Keratinocyte (primary cell): ENCODE results near the gene CXXC4. TPM values are rescaled to one million over a fixed set of nuclear protein-coding genes. Genes with fewer than 3 reads are reported as not detected.

ENCODE experiments used
- DNase-seq: peaks from one replicate; pipeline ENCODE4 v3.0.0-alpha.2; 2011; ENCODE audit warnings: low read depth, missing footprints, low spot score
- FAIRE-seq: peaks from 2 replicates; lab custom pipeline; 2011; peaks lifted over from hg19 to GRCh38; lab: Jason Lieb, UNC
- H2AFZ ChIP-seq: 2 replicates; pipeline ENCODE4 v1.6.0; 2012; ENCODE audit warnings: low read length, control low read depth, inconsistent platforms; ENCODE audit not compliant: control insufficient read depth
- H3K27ac ChIP-seq: 2 replicates; pipeline ENCODE4 v1.5.1; 2011; ENCODE audit warnings: low read length; ENCODE audit not compliant: control insufficient read depth, insufficient read depth
- H3K27me3 ChIP-seq: 3 replicates; pipeline ENCODE4 v1.6.0; 2011; ENCODE audit warnings: low read length; ENCODE audit not compliant: control insufficient read depth, insufficient read depth; ENCODE audit errors: extremely low read depth
- H3K36me3 ChIP-seq, 2 experiments: 2 replicates in 1 of 2; 3 replicates in 1 of 2; pipeline ENCODE4 v1.5.1; 2011; ENCODE audit warnings: low read length in 2 of 2, mild to moderate bottlenecking in 1 of 2; ENCODE audit not compliant: control insufficient read depth in 2 of 2, insufficient read depth in 2 of 2; ENCODE audit errors: extremely low read depth in 1 of 2
- H3K4me1 ChIP-seq: 3 replicates; pipeline ENCODE4 v1.5.1; 2011; ENCODE audit warnings: low read length; ENCODE audit not compliant: control insufficient read depth, insufficient read depth; ENCODE audit errors: extremely low read depth
- H3K4me2 ChIP-seq: 3 replicates; pipeline ENCODE4 v1.6.0; 2011; ENCODE audit warnings: low read depth, low read length; ENCODE audit not compliant: control insufficient read depth, insufficient read depth; ENCODE audit errors: extremely low read depth
- H3K4me3 ChIP-seq, 3 experiments: fragments of 200-600 bp in 1 of 3; sonication (generic) in 1 of 3; 2 replicates in 2 of 3; 3 replicates in 1 of 3; pipeline ENCODE4 v1.5.1; 2011 to 2016; ENCODE audit warnings: low read length in 3 of 3, mild to moderate bottlenecking in 3 of 3, control low read depth in 2 of 3, inconsistent platforms in 1 of 3, low read depth in 1 of 3, mixed read lengths in 1 of 3, mixed run types in 1 of 3, moderate library complexity in 1 of 3; ENCODE audit not compliant: control insufficient read depth in 2 of 3, insufficient read depth in 2 of 3; ENCODE audit errors: extremely low read depth in 1 of 3
- H3K79me2 ChIP-seq: 2 replicates; pipeline ENCODE4 v1.6.0; 2012; ENCODE audit warnings: low read length; ENCODE audit not compliant: control insufficient read depth, insufficient read depth
- H3K9ac ChIP-seq: 3 replicates; pipeline ENCODE4 v1.6.0; 2011; ENCODE audit warnings: low read length; ENCODE audit not compliant: control insufficient read depth, insufficient read depth; ENCODE audit errors: extremely low read depth
- H3K9me1 ChIP-seq: 3 replicates; pipeline ENCODE4 v1.6.0; 2011; ENCODE audit warnings: low read length; ENCODE audit not compliant: control insufficient read depth, insufficient read depth; ENCODE audit errors: extremely low read depth
- H3K9me3 ChIP-seq: 2 replicates; pipeline ENCODE4 v1.5.1; 2012; ENCODE audit warnings: low read depth, low read length; ENCODE audit not compliant: control insufficient read depth
- H4K20me1 ChIP-seq: 3 replicates; pipeline ENCODE4 v1.6.0; 2011; ENCODE audit warnings: low read length; ENCODE audit not compliant: control insufficient read depth, insufficient read depth; ENCODE audit errors: extremely low read depth
- EZH2 ChIP-seq: IDR thresholded peaks from one replicate; pipeline ENCODE4 v1.6.1; 2012; ENCODE audit warnings: inconsistent platforms, mild to moderate bottlenecking, low read length, moderate library complexity
- dilution Hi-C: fragments of 300-500 bp; cut with MboI; formaldehyde crosslinking; loops from one replicate; pipeline ENCODE4 v1.7.0; 2020; ENCODE audit warnings: low sequenced_read_pairs; ENCODE audit not compliant: extremely low pct_ligation_motif_present
- polyA plus RNA-seq, 5 experiments: library from polyadenylated mRNA; depleted of rRNA in 3 of 5; stranded (reverse) in 3 of 5; stranded (forward) in 1 of 5; unstranded in 1 of 5; fragments of >200 nt; gene quantifications; 1 replicate in 1 of 5; 2 replicates in 3 of 5; 3 replicates in 1 of 5; pipeline versions ENCODE4 v1.2.1 to v1.2.3, GENCODE V29; 2011 to 2012; ENCODE audit warnings: missing spikeins in 2 of 5, low read depth in 1 of 5, low replicate concordance in 1 of 5
- TF ChIP-seq, protein P1 (sequence below), 3 experiments: IDR thresholded peaks in 1 of 3; conservative IDR thresholded peaks in 1 of 3; optimal IDR thresholded peaks in 1 of 3; 2 replicates in 2 of 3; 3 replicates in 1 of 3; pipeline versions ENCODE3 to v1.5.1; 2011; ENCODE audit warnings: low read length in 3 of 3, mild to moderate bottlenecking in 3 of 3, moderate library complexity in 2 of 3, control low read depth in 1 of 3, inconsistent platforms in 1 of 3; ENCODE audit not compliant: insufficient read depth in 2 of 3; ENCODE audit errors: extremely low read depth in 1 of 3

CXXC4 gene
- polyA plus RNA-seq, 1 donor (not counting 4 experiments of a cell fraction or from before 2014, with no cell fraction given) = 0.01 TPM

DNA sequence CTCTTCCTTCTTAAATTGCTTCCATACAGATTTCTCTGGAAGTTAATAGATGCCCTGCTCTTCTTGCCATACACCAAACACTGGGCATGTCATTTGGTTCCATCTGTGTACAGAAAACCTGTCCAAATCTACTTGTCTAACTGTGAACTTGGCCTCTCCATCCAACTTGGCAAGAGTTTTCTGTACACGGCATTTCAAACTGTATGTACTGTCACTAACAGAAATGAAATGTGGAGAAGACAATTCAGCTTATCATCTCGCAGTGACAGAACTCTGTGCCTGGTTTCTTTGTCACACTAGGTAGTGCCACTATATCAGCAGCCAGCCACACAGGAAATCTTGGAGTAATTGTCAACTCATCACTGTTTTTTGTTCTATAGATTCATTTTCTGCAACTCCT is 58.2 kb downstream of the CXXC4 start:
- Histone ChIP-seq H3K4me3 (no peak overlapping the region), H3K9me1 (no peaks in the 10 kb centered on the region), H3K9ac (no peak overlapping the region), H3K9me3 (no peaks in the 10 kb centered on the region), H3K4me1 (no peaks in the 10 kb centered on the region), H3K27ac (no peak overlapping the region), H4K20me1 (no peaks in the 10 kb centered on the region), H3K79me2 (no peaks in the 10 kb centered on the region), H2AFZ (no peak overlapping the region), H3K36me3 (no peaks in the 10 kb centered on the region), H3K27me3 (no peaks in the 10 kb centered on the region), H3K4me2 (no peak overlapping the region)
- no peak for TF ChIP-seq EZH2
- TF ChIP-seq, protein P1, sequence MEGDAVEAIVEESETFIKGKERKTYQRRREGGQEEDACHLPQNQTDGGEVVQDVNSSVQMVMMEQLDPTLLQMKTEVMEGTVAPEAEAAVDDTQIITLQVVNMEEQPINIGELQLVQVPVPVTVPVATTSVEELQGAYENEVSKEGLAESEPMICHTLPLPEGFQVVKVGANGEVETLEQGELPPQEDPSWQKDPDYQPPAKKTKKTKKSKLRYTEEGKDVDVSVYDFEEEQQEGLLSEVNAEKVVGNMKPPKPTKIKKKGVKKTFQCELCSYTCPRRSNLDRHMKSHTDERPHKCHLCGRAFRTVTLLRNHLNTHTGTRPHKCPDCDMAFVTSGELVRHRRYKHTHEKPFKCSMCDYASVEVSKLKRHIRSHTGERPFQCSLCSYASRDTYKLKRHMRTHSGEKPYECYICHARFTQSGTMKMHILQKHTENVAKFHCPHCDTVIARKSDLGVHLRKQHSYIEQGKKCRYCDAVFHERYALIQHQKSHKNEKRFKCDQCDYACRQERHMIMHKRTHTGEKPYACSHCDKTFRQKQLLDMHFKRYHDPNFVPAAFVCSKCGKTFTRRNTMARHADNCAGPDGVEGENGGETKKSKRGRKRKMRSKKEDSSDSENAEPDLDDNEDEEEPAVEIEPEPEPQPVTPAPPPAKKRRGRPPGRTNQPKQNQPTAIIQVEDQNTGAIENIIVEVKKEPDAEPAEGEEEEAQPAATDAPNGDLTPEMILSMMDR (optimal IDR thresholded peaks at IDR 0.05 in 1 of 3, IDR thresholded peaks at IDR 0.05 in 1 of 3, conservative IDR thresholded peaks at IDR 0.05 in 1 of 3; ENCODE audit: extremely low read depth in 1 of 3, insufficient read depth in 2 of 3, low read length in 3 of 3) = no peak
- FAIRE-seq (no peak), DNase-seq (no peak)
- dilution Hi-C loops = no loop called here

DNA sequence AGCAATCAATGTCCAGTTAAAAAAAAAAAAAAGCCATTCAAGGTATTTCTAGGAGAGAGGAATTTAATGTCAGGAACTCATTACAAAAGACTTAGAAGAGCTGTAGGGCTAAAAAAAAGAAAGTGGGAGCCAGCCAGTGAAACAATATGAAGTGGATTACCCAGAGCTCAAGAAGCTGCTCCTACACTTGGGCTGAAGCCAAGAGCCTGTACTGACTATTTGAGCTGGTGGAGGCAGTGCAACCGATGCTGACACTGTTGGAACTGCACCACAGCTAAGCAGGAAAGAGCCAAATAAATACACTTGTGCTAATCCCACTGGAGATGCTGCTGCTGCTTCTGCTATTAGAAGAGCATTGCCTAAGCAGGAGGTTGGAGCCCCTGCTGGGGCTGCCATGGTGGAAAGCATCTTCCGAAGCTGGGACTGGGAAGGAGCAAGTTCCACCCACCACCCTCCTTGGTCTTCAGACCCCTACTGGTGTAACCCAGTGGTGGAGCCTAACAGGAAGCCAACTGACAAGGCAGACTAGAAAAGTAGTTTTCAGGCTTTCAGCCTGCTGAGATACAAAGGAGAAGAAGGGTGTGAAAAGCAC is 65.4 kb downstream of the CXXC4 start:
- no peaks in the 10 kb centered on the region for H3K9me3 ChIP-seq
- no peak for TF ChIP-seq EZH2
- TF ChIP-seq, protein P1 (optimal IDR thresholded peaks at IDR 0.05 in 1 of 3, IDR thresholded peaks at IDR 0.05 in 1 of 3, conservative IDR thresholded peaks at IDR 0.05 in 1 of 3; ENCODE audit: extremely low read depth in 1 of 3, insufficient read depth in 2 of 3, low read length in 3 of 3) = no peak
- no peak overlapping the region for H3K9ac ChIP-seq
- no peak overlapping the region for H3K4me2 ChIP-seq
- H3K4me1 ChIP-seq = no peaks in the 10 kb centered on the region
- dilution Hi-C loops = no loop called here
- H3K9me1 ChIP-seq = no peaks in the 10 kb centered on the region
- DNase-seq (no peak), FAIRE-seq (no peak)
- H3K27ac ChIP-seq = no peak overlapping the region
- no peaks in the 10 kb centered on the region for H3K27me3 ChIP-seq
- no peak overlapping the region for H3K4me3 ChIP-seq
- H3K79me2 ChIP-seq = no peaks in the 10 kb centered on the region
- H3K36me3 ChIP-seq = no peaks in the 10 kb centered on the region
- no peak overlapping the region for H2AFZ ChIP-seq
- no peaks in the 10 kb centered on the region for H4K20me1 ChIP-seq
